GM12891 (cell line): ENCODE data around the gene TSHZ3.

Source experiments
- DNase-seq: peaks from one replicate; pipeline ENCODE4 v3.0.0; 2011; ENCODE audit warnings: low spot score; ENCODE audit not compliant: insufficient read length
- FAIRE-seq: peaks from 2 replicates; lab custom pipeline; 2011; peaks lifted over from hg19 to GRCh38; lab: Jason Lieb, UNC
- PAX5 ChIP-seq: IDR thresholded peaks from 2 replicates; pipeline ENCODE4 v1.6.1; 2011; ENCODE audit warnings: low read length, moderate library complexity, mild to moderate bottlenecking; ENCODE audit not compliant: insufficient read depth, severe bottlenecking
- POLR2A ChIP-seq: IDR thresholded peaks from 2 replicates; pipeline ENCODE4 v1.6.1; 2011; ENCODE audit warnings: low read depth, low read length, control low read depth
- POLR2AphosphoS5 ChIP-seq: IDR thresholded peaks from 2 replicates; pipeline ENCODE4 v1.6.1; 2011; ENCODE audit warnings: low read depth, low read length, control low read depth
- POU2F2 ChIP-seq: IDR thresholded peaks from 2 replicates; pipeline ENCODE4 v1.6.1; 2011; ENCODE audit warnings: low read depth, mild to moderate bottlenecking, control low read depth, low read length, moderate library complexity
- SPI1 ChIP-seq: IDR thresholded peaks from 2 replicates; pipeline ENCODE4 v1.6.1; 2011; ENCODE audit warnings: low read depth, low read length, control low read depth
- TAF1 ChIP-seq: IDR thresholded peaks from 2 replicates; pipeline ENCODE4 v1.6.1; 2011; ENCODE audit warnings: low read depth, low read length, control low read depth

Gene TSHZ3

GRCh38 chr19:31296741-31297390 lies 52.4 kb downstream of the TSHZ3 start:
- TF ChIP-seq POLR2AphosphoS5 (no peak), SPI1 (no peak), TAF1 (no peak), POU2F2 (no peak), PAX5 (no peak), POLR2A (no peak)
- FAIRE-seq (no peak), DNase-seq (no peak)

GRCh38 chr19:31294189-31294588 lies 55.0 kb downstream of the TSHZ3 start:
- TF ChIP-seq POLR2AphosphoS5 (no peak), POU2F2 (no peak), POLR2A (no peak), TAF1 (no peak), PAX5 (no peak), SPI1 (no peak)
- no peak for DNase-seq
- FAIRE-seq: no peak

GRCh38 chr19:31292639-31293185 lies 56.5 kb downstream of the TSHZ3 start:
- TF ChIP-seq TAF1 (no peak), POLR2AphosphoS5 (no peak), SPI1 (no peak), PAX5 (no peak), POU2F2 (no peak), POLR2A (no peak)
- no peak for DNase-seq
- no peak for FAIRE-seq

GRCh38 chr19:31290931-31291590 lies 58.2 kb downstream of the TSHZ3 start:
- DNase-seq: no peak
- no peak for FAIRE-seq
- TF ChIP-seq SPI1 (no peak), POU2F2 (no peak), TAF1 (no peak), PAX5 (no peak), POLR2AphosphoS5 (no peak), POLR2A (no peak)

- FAIRE-seq (no peak), DNase-seq (no peak)
- TF ChIP-seq POU2F2 (no peak), TAF1 (no peak), PAX5 (no peak), POLR2A (no peak), SPI1 (no peak), POLR2AphosphoS5 (no peak)
Observed at GRCh38 chr19:31289976-31290375, 59.3 kb downstream of the TSHZ3 start.

GRCh38 chr19:31289381-31289880 lies 59.8 kb downstream of the TSHZ3 start:
- TF ChIP-seq TAF1 (no peak), POLR2A (no peak)
- no peak for FAIRE-seq
- DNase-seq: no peak

GRCh38 chr19:31286491-31286890 lies 62.7 kb downstream of the TSHZ3 start:
- DNase-seq (no peak), FAIRE-seq (no peak)
- TF ChIP-seq POLR2AphosphoS5: no peak
- no peak for TF ChIP-seq TAF1

GRCh38 chr19:31285744-31286143 lies 63.5 kb downstream of the TSHZ3 start:
- FAIRE-seq (no peak), DNase-seq (no peak)
- TF ChIP-seq POLR2A: no peak
- TF ChIP-seq POU2F2: no peak
- no peak for TF ChIP-seq POLR2AphosphoS5
- no peak for TF ChIP-seq PAX5
- no peak for TF ChIP-seq SPI1
- TF ChIP-seq TAF1: no peak

GRCh38 chr19:31284621-31285020 lies 64.6 kb downstream of the TSHZ3 start:
- no peak for FAIRE-seq
- DNase-seq: no peak
- TF ChIP-seq POLR2A: no peak
- no peak for TF ChIP-seq POU2F2
- no peak for TF ChIP-seq POLR2AphosphoS5
- no peak for TF ChIP-seq PAX5
- no peak for TF ChIP-seq TAF1
- no peak for TF ChIP-seq SPI1

GRCh38 chr19:31283701-31284100 lies 65.5 kb downstream of the TSHZ3 start:
- FAIRE-seq (no peak), DNase-seq (no peak)
- no peak for TF ChIP-seq TAF1
- no peak for TF ChIP-seq SPI1
- no peak for TF ChIP-seq POLR2A
- TF ChIP-seq POU2F2: no peak
- TF ChIP-seq POLR2AphosphoS5: no peak
- TF ChIP-seq PAX5: no peak

- FAIRE-seq (no peak), DNase-seq (no peak)
- TF ChIP-seq POLR2A (no peak), PAX5 (no peak), POU2F2 (no peak), POLR2AphosphoS5 (no peak), SPI1 (no peak), TAF1 (no peak)
Observed at GRCh38 chr19:31282346-31282745, 66.9 kb downstream of the TSHZ3 start.
